GM12875 (cell line): Measurements from ENCODE around the gene CMKLR1.

Experiments
- H3K4me3 ChIP-seq: one replicate; pipeline ENCODE4 v1.5.1; 2011; ENCODE audit warnings: low read depth, low read length, control low read depth
- TF ChIP-seq, protein P1 (sequence below): IDR thresholded peaks from 2 replicates; pipeline ENCODE4 v1.5.1; 2011; ENCODE audit warnings: low read depth, mild to moderate bottlenecking, control low read depth, inconsistent platforms, low read length, moderate library complexity, borderline replicate concordance; ENCODE audit not compliant: insufficient read depth

CMKLR1 gene

DNA sequence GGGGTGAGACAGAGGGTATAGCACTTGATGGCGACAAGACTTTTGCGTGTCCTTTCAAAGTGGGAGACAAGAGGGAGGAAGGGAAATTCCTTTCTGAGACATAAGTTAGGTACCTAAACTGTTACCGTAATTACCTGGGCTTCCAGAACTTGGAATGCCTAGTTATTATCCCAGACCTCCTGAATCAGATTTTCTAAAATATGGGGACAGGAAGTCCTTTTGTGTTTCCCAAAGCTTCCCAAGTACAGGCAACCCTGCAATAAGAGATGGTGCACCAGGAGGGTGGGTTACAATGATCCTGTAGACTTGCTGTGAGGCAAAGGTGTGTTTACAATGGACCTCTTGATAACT, 83.9 kb downstream of the CMKLR1 start:
- TF ChIP-seq, protein P1, sequence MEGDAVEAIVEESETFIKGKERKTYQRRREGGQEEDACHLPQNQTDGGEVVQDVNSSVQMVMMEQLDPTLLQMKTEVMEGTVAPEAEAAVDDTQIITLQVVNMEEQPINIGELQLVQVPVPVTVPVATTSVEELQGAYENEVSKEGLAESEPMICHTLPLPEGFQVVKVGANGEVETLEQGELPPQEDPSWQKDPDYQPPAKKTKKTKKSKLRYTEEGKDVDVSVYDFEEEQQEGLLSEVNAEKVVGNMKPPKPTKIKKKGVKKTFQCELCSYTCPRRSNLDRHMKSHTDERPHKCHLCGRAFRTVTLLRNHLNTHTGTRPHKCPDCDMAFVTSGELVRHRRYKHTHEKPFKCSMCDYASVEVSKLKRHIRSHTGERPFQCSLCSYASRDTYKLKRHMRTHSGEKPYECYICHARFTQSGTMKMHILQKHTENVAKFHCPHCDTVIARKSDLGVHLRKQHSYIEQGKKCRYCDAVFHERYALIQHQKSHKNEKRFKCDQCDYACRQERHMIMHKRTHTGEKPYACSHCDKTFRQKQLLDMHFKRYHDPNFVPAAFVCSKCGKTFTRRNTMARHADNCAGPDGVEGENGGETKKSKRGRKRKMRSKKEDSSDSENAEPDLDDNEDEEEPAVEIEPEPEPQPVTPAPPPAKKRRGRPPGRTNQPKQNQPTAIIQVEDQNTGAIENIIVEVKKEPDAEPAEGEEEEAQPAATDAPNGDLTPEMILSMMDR: no peak
- H3K4me3 ChIP-seq: no peak overlapping the region

DNA sequence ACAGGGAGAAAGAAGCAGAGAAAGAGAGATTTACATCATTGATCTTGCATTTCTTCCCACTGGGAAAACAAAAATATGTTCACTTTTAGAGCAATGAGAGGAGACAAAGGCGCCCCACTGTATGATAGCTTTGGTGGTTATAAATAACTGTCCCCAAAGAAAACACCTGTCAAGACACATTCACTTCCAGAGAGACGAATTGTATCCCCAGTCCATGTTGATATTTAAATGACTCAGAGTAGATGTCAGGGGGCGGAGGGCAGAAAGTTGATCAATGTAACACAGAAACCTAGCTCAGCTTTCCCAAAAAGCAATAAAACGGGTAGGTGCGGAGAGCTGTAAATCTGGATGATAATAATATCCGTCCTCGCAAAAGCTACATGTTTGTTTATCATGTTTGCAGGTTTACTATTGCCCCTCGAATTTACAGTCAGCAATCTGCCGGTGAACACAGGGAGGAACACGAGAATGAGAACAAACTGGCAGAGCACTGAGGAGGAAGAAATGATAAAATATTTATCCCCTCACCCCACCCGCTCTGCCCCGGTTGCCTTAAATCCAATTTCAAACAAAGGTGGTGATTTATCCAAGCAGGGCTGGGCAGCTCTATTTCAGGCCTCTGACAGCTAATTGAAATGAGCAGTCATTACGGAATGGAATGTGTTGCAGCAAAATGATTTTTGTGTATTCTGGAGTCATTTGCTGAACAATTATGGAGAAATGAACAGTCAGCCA, 84.4 kb downstream of the CMKLR1 start:
- H3K4me3 ChIP-seq: no peak overlapping the region
- TF ChIP-seq, protein P1: no peak

DNA sequence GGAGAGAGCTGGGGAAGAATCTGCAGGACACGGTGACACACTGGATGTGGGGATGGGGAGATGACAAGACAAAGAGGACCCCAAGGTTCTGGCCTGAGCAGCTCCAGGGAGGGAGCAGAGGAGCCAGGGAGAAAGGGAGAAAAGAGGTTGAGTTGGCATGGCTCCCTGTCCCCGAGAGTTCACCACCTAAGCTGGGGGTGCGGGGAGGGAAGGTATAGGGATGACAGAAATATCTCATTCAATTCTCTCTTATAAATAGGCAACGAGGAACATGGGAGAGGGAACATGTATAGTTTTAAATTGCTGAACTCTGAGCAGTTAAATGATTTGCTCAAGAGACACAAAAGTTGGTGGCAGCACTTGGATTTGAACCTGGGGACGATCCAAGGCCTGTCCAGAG, 85.1 kb downstream of the CMKLR1 start:
- H3K4me3 ChIP-seq: no peak overlapping the region
- TF ChIP-seq, protein P1: no peak

DNA sequence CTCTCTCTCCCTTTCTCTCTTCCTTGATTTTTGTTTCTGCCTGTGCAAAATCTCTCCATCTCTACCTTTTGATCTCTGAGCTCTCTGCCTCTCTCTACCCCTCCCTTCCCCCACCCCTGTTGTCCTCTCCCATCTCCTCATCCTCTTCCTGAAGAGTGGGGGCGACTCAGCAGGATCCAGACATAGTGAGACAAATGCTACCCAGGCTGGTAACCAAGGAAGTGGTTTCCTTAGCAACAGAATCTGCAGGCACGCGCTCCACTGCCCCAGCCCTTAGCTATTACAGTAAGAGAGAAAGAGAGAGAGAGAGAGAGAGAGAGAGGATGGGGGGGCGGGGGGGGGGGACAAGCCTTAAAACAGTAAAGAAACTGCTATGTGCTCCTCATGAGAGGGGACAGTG, 85.6 kb downstream of the CMKLR1 start:
- no peak overlapping the region for H3K4me3 ChIP-seq
- TF ChIP-seq, protein P1: no peak

DNA sequence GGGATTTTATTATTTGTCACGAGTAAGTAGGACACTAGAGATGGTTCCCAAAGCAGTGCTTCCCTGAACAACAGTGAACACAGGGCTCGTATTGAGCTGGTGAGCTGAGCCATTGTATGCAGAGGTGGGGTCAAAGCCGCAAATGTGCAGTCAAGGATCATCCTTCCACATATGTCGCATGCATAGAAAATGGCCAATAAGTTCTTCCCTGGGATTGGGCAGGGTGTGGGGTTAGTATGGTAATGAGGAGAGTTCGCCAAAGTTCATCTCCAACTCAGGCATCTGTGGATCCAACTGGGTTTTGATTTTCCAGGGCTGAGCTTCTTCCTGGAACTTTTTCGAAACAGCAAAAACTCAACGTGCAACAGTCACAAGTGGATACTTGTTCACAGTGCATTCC, 86.6 kb downstream of the CMKLR1 start:
- TF ChIP-seq, protein P1: no peak
- H3K4me3 ChIP-seq: no peak overlapping the region

DNA sequence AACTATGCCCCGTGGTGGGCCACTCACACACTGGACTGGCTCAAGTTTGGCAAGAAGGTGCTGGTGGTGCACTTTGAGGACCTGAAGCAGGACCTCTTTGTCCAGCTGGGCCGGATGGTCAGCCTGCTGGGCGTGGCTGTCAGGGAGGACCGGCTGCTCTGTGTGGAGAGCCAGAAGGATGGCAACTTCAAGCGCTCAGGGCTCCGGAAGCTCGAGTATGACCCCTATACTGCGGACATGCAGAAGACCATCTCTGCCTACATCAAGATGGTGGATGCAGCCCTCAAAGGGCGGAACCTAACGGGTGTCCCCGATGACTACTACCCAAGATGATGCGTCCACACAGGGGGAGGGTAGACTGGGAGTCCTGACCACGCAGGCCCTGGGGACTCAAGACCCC, 91.1 kb downstream of the CMKLR1 start:
- no peak overlapping the region for H3K4me3 ChIP-seq
- TF ChIP-seq, protein P1: no peak

DNA sequence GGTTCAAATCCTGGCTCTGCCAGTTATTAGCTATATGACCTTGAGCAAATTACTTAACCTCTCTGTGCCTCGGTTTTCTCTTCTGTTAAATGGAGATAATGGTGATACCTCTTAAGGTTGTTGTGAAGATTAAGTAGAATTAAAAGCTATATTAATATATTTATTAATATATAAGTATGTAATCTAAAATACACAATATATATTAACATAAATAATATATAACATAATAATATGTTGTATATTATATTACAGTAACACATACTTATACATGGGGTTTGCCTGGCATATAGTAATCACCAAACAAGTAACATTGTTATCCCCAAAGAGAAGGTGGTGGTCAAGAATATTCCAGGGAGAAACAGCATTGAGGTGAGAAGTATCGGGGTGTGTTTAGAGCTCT, 92.0 kb downstream of the CMKLR1 start:
- H3K4me3 ChIP-seq: no peak overlapping the region

More for the DNA sequence above, 92.0 kb downstream of the CMKLR1 start:
- TF ChIP-seq, protein P1: no peak
